Sigmoid colon (tissue), 4 donors: ENCODE results near the gene MRPS18A.

Experiments used
- POLR2A ChIP-seq, 2 donors: fragments of 450-650 bp; IDR thresholded peaks; one replicate each; pipeline ENCODE4 v1.6.1; 2016; ENCODE audit warnings: antibody characterized with exemption in 2 of 2, mild to moderate bottlenecking in 2 of 2, moderate library complexity in 2 of 2
- POLR2AphosphoS5 ChIP-seq, 4 donors: sonication (generic); formaldehyde crosslinking; IDR thresholded peaks; one replicate each; pipeline ENCODE4 v1.6.1; 2017; ENCODE audit warnings: antibody characterized with exemption in 4 of 4
- TF ChIP-seq, protein P1 (sequence below), 4 experiments: fragments of 450-650 bp in 3 of 4; fragments of 200-600 bp in 1 of 4; IDR thresholded peaks; one replicate each; pipeline ENCODE4 v1.5.1; 2016 to 2019; ENCODE audit warnings: antibody characterized with exemption in 4 of 4, mild to moderate bottlenecking in 3 of 4, moderate library complexity in 2 of 4

DNA sequence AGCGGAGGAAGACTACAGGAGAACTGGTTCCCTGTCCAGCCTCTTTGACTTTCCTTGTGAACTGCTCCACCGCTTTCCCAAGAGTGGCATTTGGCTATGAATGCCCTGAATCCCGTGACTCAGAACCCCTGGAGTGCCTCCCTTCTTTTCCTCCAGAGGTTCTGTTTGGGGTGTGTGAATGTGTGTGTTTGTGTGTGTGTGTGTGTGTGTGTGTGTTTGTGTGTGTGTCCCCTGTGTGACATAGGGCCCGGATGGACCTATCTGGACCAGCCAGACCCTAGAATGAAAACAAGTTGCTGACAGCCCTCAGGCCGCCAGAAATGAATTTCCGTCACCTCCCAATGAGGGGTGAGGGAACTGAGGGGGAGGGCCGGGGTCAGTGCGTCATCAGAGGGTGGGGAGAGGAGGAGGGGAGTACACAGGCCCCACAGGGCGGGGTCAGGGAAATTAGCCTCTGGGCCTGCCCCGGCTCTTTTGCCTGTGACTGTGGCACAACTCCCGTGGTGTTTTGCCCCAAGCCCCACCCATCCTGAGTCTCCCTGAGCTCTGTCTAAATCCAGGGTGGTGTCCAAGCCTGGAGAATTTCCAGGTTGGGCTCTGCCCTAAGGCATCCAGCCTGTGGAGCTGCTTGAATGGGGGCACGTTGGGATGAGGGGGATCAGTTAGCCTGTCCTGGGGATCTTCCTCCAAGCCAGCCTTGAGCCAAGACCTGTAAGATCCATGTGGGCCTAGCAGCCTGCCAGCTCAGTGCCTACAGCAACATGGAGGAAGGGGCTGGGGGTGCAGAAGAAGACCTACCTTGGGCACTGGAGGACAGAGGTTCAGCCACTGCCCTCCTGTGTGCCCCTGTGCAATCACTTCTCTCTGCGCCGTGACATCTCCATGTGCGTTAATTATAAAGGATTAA, 15.2 kb upstream of the MRPS18A start:
- peak in 1 of 2 donors; percentile 66 for TF ChIP-seq POLR2A (IDR thresholded peaks at IDR 0.05)
- TF ChIP-seq, protein P1, sequence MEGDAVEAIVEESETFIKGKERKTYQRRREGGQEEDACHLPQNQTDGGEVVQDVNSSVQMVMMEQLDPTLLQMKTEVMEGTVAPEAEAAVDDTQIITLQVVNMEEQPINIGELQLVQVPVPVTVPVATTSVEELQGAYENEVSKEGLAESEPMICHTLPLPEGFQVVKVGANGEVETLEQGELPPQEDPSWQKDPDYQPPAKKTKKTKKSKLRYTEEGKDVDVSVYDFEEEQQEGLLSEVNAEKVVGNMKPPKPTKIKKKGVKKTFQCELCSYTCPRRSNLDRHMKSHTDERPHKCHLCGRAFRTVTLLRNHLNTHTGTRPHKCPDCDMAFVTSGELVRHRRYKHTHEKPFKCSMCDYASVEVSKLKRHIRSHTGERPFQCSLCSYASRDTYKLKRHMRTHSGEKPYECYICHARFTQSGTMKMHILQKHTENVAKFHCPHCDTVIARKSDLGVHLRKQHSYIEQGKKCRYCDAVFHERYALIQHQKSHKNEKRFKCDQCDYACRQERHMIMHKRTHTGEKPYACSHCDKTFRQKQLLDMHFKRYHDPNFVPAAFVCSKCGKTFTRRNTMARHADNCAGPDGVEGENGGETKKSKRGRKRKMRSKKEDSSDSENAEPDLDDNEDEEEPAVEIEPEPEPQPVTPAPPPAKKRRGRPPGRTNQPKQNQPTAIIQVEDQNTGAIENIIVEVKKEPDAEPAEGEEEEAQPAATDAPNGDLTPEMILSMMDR (IDR thresholded peaks at IDR 0.05), result no peak
- TF ChIP-seq POLR2AphosphoS5 (IDR thresholded peaks at IDR 0.05), result peak; percentile 30 to 72 (median 46)
